HepG2 (cell line): ENCODE data around the gene NRP1. TPM values are rescaled to one million over a fixed set of nuclear protein-coding genes. Genes with fewer than 3 reads are reported as not detected.

Experiments used
- GABPA ChIP-seq, 2 experiments: IDR thresholded peaks; 2 replicates each; pipeline ENCODE4 v1.6.1; 2011 to 2016; ENCODE audit warnings: low read depth in 2 of 2, low read length in 1 of 2, missing biosample characterization in 1 of 2, missing genetic modification characterization in 1 of 2
- GABPB1 ChIP-seq: IDR thresholded peaks from 2 replicates; pipeline ENCODE4 v1.6.1; 2016; ENCODE audit warnings: mild to moderate bottlenecking, missing genetic modification reagents, moderate library complexity, missing compliant biosample characterization
- KIAA2018 ChIP-seq: sonication (generic); formaldehyde crosslinking; IDR thresholded peaks from 2 replicates; pipeline ENCODE4 v1.5.0; 2020; ENCODE audit warnings: mild to moderate bottlenecking, missing genetic modification reagents, borderline replicate concordance
- REPIN1 ChIP-seq: sonication (generic); formaldehyde crosslinking; IDR thresholded peaks from 2 replicates; pipeline ENCODE4 v1.8.0; 2022; ENCODE audit warnings: missing genetic modification reagents, low read depth, mild to moderate bottlenecking, borderline replicate concordance
- RERE ChIP-seq: IDR thresholded peaks from 2 replicates; pipeline ENCODE4 v1.6.1; 2016; ENCODE audit warnings: low read depth, missing genetic modification reagents, missing compliant biosample characterization
- TEAD3 ChIP-seq: optimal IDR thresholded peaks from 2 replicates; pipeline ENCODE3; 2016; ENCODE audit warnings: borderline replicate concordance
- ZNF18 ChIP-seq: sonication (generic); formaldehyde crosslinking; IDR thresholded peaks from 2 replicates; pipeline ENCODE4 v1.8.0; 2022; ENCODE audit warnings: mild to moderate bottlenecking, missing genetic modification reagents; ENCODE audit not compliant: insufficient replicate concordance
- ZNF574 ChIP-seq: sonication (generic); formaldehyde crosslinking; IDR thresholded peaks from 2 replicates; pipeline ENCODE4 v1.4.0; 2020; ENCODE audit warnings: missing genetic modification reagents
- polyA plus RNA-seq, 8 experiments: library from polyadenylated mRNA; depleted of rRNA in 3 of 8; stranded (reverse) in 7 of 8; unstranded in 1 of 8; fragments of >200 nt; fragmentation: Illumina TruSeq in 4 of 8; extraction: Trizol in 4 of 8; gene quantifications; 2 replicates each; pipeline versions ENCODE4 v1.2.1 to v1.2.3, GENCODE V29; 2011 to 2016; ENCODE audit warnings: low read depth in 4 of 8, missing spikeins in 1 of 8, mixed read lengths in 1 of 8; ENCODE audit not compliant: insufficient read depth in 1 of 8
- total RNA-seq, 5 experiments: library from RNA; depleted of rRNA; stranded (reverse); fragments of >200 nt; fragmentation: Illumina TruSeq; extraction: Trizol; gene quantifications; 2 replicates each; pipeline ENCODE4 v1.2.3, GENCODE V29; 2016; ENCODE audit warnings: low read depth in 1 of 5

Gene NRP1
- total and polyA plus RNA-seq, 2 of the 13 experiments (the other 11 are each of a cell fraction or from before 2014, with no cell fraction given), result 5.3 to 5.8 TPM

- peak; percentile 62; the same call in 1 of the 2 replicates for TF ChIP-seq REPIN1 (CRISPR knock-in tag)
- TF ChIP-seq TEAD3 (CRISPR knock-in tag), result peak; percentile 27
- peak; percentile 52; the same call in 1 of the 2 replicates for TF ChIP-seq RERE (CRISPR knock-in tag)
- peak; percentile 42 for TF ChIP-seq ZNF574 (CRISPR knock-in tag)
- TF ChIP-seq GABPB1 (CRISPR knock-in tag), result peak; percentile 14; the same call in 1 of the 2 replicates
- no peak for TF ChIP-seq ZNF18
- no peak for TF ChIP-seq GABPA (IDR thresholded peaks at IDR 0.05; ENCODE audit: low read depth, low read length)
- TF ChIP-seq GABPA (CRISPR knock-in tag; IDR thresholded peaks at IDR 0.05; ENCODE audit: low read depth), result peak; percentile 50; the same call in 1 of the 2 replicates
- no peak for TF ChIP-seq KIAA2018 (CRISPR knock-in tag)
Observed at GRCh38 chr10:33196710-33197491, 137.6 kb downstream of the NRP1 start (continued).
